ENCODE measurements around the gene IFNA7.
A peak's percentile ranks its signal among the peaks of the same experiment; 100 is the strongest.

IFNA7 gene

GRCh38 chr9:21155501-21155900 lies 46.5 kb downstream of the IFNA7 start:
- no peaks in the 10 kb centered on the region for H3K9me3 ChIP-seq
- H3K4me3 ChIP-seq, result no peak overlapping the region
- no peak for DNase-seq (ENCODE audit: low spot score in 2 of 2)
- H3K4me1 ChIP-seq, result no peaks in the 10 kb centered on the region
- H3K27me3 ChIP-seq (ENCODE audit: low read depth), result no peaks in the 10 kb centered on the region
- in situ Hi-C loops (cut with MboI; ENCODE audit: low sequenced_read_pairs), result no loop called here
- H3K36me3 ChIP-seq (replicated peaks), result no peaks in the 10 kb centered on the region

- Histone ChIP-seq H3K4me3 (no peak overlapping the region), H3K27me3 (ENCODE audit: low read depth) (no peaks in the 10 kb centered on the region), H3K36me3 (replicated peaks) (no peaks in the 10 kb centered on the region), H3K4me1 (no peaks in the 10 kb centered on the region), H3K9me3 (no peaks in the 10 kb centered on the region)
- in situ Hi-C loops (cut with MboI; ENCODE audit: low sequenced_read_pairs), result no loop called here
- DNase-seq (ENCODE audit: low spot score in 2 of 2), result peak in 1 of 2 experiments; percentile 12
Observed at GRCh38 chr9:21154018-21154608, 47.9 kb downstream of the IFNA7 start.

DNA sequence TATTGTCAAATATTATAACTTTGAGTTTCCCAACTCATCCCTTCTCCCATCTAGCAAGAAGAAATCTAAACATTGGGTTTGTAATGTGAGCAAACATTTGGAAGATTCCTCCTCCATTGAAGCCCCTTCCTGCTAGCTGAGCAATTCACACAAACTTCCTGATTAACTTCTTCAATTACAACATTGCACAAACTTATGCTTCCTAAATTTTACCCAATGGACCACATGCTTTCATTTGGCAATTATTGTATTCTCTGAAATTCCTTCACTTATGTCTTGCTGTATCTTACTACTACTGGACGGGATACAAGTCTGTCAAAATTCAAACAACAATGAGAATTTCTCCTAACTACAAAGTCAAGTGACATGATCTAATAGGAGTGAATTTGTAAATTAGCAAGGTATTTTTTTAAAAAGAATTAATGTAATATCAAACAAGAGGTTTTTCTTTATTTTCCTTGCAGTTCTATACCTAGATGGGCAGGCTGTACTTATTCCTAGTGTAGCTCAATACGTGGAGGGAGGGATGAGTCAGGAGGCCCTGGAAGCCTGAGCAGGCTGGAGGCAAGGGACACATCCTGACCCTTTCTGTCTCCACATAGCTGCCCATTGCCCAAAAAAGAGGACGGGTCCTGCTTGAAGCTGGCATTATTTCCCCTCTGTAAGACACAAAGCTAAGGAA lies 48.5 kb downstream of the IFNA7 start:
- no peaks in the 10 kb centered on the region for H3K36me3 ChIP-seq (replicated peaks)
- no peaks in the 10 kb centered on the region for H3K4me1 ChIP-seq
- no peak for DNase-seq (ENCODE audit: low spot score in 2 of 2)
- H3K27me3 ChIP-seq (ENCODE audit: low read depth), result no peaks in the 10 kb centered on the region
- no peak overlapping the region for H3K4me3 ChIP-seq
- H3K9me3 ChIP-seq, result no peaks in the 10 kb centered on the region
- in situ Hi-C loops (cut with MboI; ENCODE audit: low sequenced_read_pairs), result no loop called here
